HEK293 (cell line): Measurements from ENCODE around the gene INPP5A.

Experiments
- CTCF ChIA-PET: fragments of 350-600 bp; formaldehyde crosslinking; extraction: SDS; loops from one replicate; lab custom pipeline; 2021; ENCODE audit warnings: antibody characterized with exemption; lab: Yijun Ruan, JAX
- POLR2A ChIA-PET: fragments of 300-600 bp; formaldehyde crosslinking; extraction: SDS; loops from one replicate; lab custom pipeline; 2020; ENCODE audit warnings: antibody characterized with exemption, inconsistent platforms; lab: Yijun Ruan, JAX
- H3K27ac ChIP-seq: fragments of 200-500 bp; sonication (Bioruptor generic); 2 replicates; pipeline ENCODE4 v1.5.1; 2014; ENCODE audit warnings: low read depth, low read length, control low read depth, inconsistent platforms; ENCODE audit errors: extremely low read depth
- H3K36me3 ChIP-seq, 2 experiments: fragments of 200-500 bp in 1 of 2; sonication (Bioruptor generic) in 1 of 2; 1 replicate in 1 of 2; 2 replicates in 1 of 2; pipeline ENCODE4 v1.5.1; 2014 to 2017; ENCODE audit warnings: inconsistent platforms in 2 of 2, low read length in 2 of 2; ENCODE audit not compliant: control insufficient read depth in 2 of 2, insufficient read depth in 1 of 2
- H3K4me1 ChIP-seq: fragments of 200-500 bp; sonication (Bioruptor generic); 2 replicates; pipeline ENCODE4 v1.5.1; 2014; ENCODE audit warnings: mild to moderate bottlenecking, low read length, inconsistent platforms; ENCODE audit not compliant: control insufficient read depth, insufficient read depth
- H3K4me3 ChIP-seq: 2 replicates; pipeline ENCODE4 v1.5.1; 2011; ENCODE audit warnings: low read depth, mild to moderate bottlenecking, control low read depth, low read length, moderate library complexity
- H3K9me3 ChIP-seq: fragments of 200-500 bp; sonication (Bioruptor generic); 2 replicates; pipeline ENCODE4 v1.5.1; 2014; ENCODE audit warnings: low read depth, low read length, inconsistent platforms; ENCODE audit not compliant: control insufficient read depth, insufficient read depth
- EGR2 ChIP-seq: fragments of 450-650 bp; formaldehyde crosslinking; IDR thresholded peaks from 2 replicates; pipeline ENCODE4 v1.5.1; 2016; ENCODE audit warnings: low read depth, missing biosample characterization, missing genetic modification characterization
- HIC1 ChIP-seq: fragments of 450-650 bp; formaldehyde crosslinking; IDR thresholded peaks from 2 replicates; pipeline ENCODE4 v1.5.1; 2016; ENCODE audit warnings: missing biosample characterization, missing genetic modification characterization
- HOXD13 ChIP-seq: sonication (generic); formaldehyde crosslinking; IDR thresholded peaks from 2 replicates; pipeline ENCODE4 v1.8.0; 2022; ENCODE audit warnings: missing genetic modification reagents, borderline replicate concordance
- KLF10 ChIP-seq: fragments of 450-650 bp; IDR thresholded peaks from 2 replicates; pipeline ENCODE4 v1.5.1; 2018; ENCODE audit warnings: missing biosample characterization, mild to moderate bottlenecking, missing genetic modification characterization
- MZF1 ChIP-seq: fragments of 450-650 bp; formaldehyde crosslinking; IDR thresholded peaks from 2 replicates; pipeline ENCODE4 v1.5.1; 2017; ENCODE audit warnings: missing biosample characterization, missing genetic modification characterization, borderline replicate concordance
- OVOL3 ChIP-seq: fragments of 450-650 bp; formaldehyde crosslinking; IDR thresholded peaks from 2 replicates; pipeline ENCODE4 v1.5.1; 2016; ENCODE audit warnings: missing biosample characterization, missing genetic modification characterization
- SETDB1 ChIP-seq: IDR thresholded peaks from one replicate; pipeline ENCODE4 v1.6.1; 2017; ENCODE audit warnings: mild to moderate bottlenecking, low read length, moderate library complexity, mixed read lengths; ENCODE audit not compliant: insufficient read length
- SP2 ChIP-seq: fragments of 450-650 bp; formaldehyde crosslinking; IDR thresholded peaks from 2 replicates; pipeline ENCODE4 v1.5.1; 2016; ENCODE audit warnings: missing biosample characterization, missing genetic modification characterization
- TCF7L2 ChIP-seq: IDR thresholded peaks from 2 replicates; pipeline ENCODE4 v1.6.1; 2011; ENCODE audit warnings: low read depth, mild to moderate bottlenecking, inconsistent platforms, low read length, moderate library complexity, borderline replicate concordance
- TRIM28 ChIP-seq: IDR thresholded peaks from 2 replicates; pipeline ENCODE4 v1.6.1; 2011; ENCODE audit warnings: low read length, control low read depth, borderline replicate concordance
- ZNF112 ChIP-seq: fragments of 450-650 bp; formaldehyde crosslinking; IDR thresholded peaks from 2 replicates; pipeline ENCODE4 v1.5.0; 2017; ENCODE audit warnings: missing biosample characterization, missing genetic modification characterization
- ZNF157 ChIP-seq: fragments of 450-650 bp; formaldehyde crosslinking; IDR thresholded peaks from 2 replicates; pipeline ENCODE4 v1.5.1; 2016; ENCODE audit warnings: missing biosample characterization, missing genetic modification characterization
- ZNF169 ChIP-seq: fragments of 450-650 bp; formaldehyde crosslinking; IDR thresholded peaks from 2 replicates; pipeline ENCODE4 v1.5.1; 2016; ENCODE audit warnings: missing biosample characterization, missing genetic modification characterization
- ZNF202 ChIP-seq: fragments of 450-650 bp; formaldehyde crosslinking; IDR thresholded peaks from 2 replicates; pipeline ENCODE4 v1.5.1; 2016; ENCODE audit warnings: missing biosample characterization, missing genetic modification characterization, borderline replicate concordance
- ZNF292 ChIP-seq: fragments of 450-650 bp; formaldehyde crosslinking; IDR thresholded peaks from 2 replicates; pipeline ENCODE4 v1.5.1; 2016; ENCODE audit warnings: low read depth, missing biosample characterization, missing genetic modification characterization, borderline replicate concordance
- ZNF366 ChIP-seq: fragments of 450-650 bp; formaldehyde crosslinking; conservative IDR thresholded peaks from 2 replicates; pipeline ENCODE4 v1.5.1; 2016; ENCODE audit warnings: missing biosample characterization, missing genetic modification characterization
- ZNF394 ChIP-seq: fragments of 450-650 bp; formaldehyde crosslinking; IDR thresholded peaks from 2 replicates; pipeline ENCODE4 v1.5.1; 2016; ENCODE audit warnings: missing biosample characterization, missing genetic modification characterization, mild to moderate bottlenecking, moderate library complexity, borderline replicate concordance
- ZNF488 ChIP-seq: fragments of 450-650 bp; formaldehyde crosslinking; IDR thresholded peaks from 2 replicates; pipeline ENCODE4 v1.5.1; 2016; ENCODE audit warnings: missing biosample characterization, missing genetic modification characterization
- ZNF645 ChIP-seq: fragments of 450-650 bp; formaldehyde crosslinking; IDR thresholded peaks from 2 replicates; pipeline ENCODE4; 2016; ENCODE audit warnings: missing biosample characterization, missing genetic modification characterization
- ZNF664 ChIP-seq: fragments of 450-650 bp; formaldehyde crosslinking; IDR thresholded peaks from 2 replicates; pipeline ENCODE4 v1.5.1; 2016; ENCODE audit warnings: missing biosample characterization, missing genetic modification characterization
- ZNF701 ChIP-seq: fragments of 450-650 bp; formaldehyde crosslinking; IDR thresholded peaks from 2 replicates; pipeline ENCODE4 v1.5.1; 2016; ENCODE audit warnings: missing biosample characterization, missing genetic modification characterization
- ZNF707 ChIP-seq: fragments of 450-650 bp; formaldehyde crosslinking; IDR thresholded peaks from 2 replicates; pipeline ENCODE4 v1.5.1; 2016; ENCODE audit warnings: missing biosample characterization, missing genetic modification characterization
- ZNF837 ChIP-seq: fragments of 450-650 bp; formaldehyde crosslinking; IDR thresholded peaks from 2 replicates; pipeline ENCODE4 v1.5.1; 2016; ENCODE audit warnings: missing biosample characterization, missing genetic modification characterization
- ZXDB ChIP-seq: fragments of 450-650 bp; formaldehyde crosslinking; IDR thresholded peaks from 2 replicates; pipeline ENCODE4 v1.5.1; 2016; ENCODE audit warnings: missing biosample characterization, missing genetic modification characterization
- TF ChIP-seq, protein P1 (sequence below): fragments of 450-650 bp; formaldehyde crosslinking; IDR thresholded peaks from 2 replicates; pipeline ENCODE4 v1.5.1; 2017; ENCODE audit warnings: missing biosample characterization, missing genetic modification characterization
- TF ChIP-seq, protein P2 (sequence below): fragments of 450-650 bp; formaldehyde crosslinking; IDR thresholded peaks from 2 replicates; pipeline ENCODE4 v1.5.1; 2016; ENCODE audit warnings: missing biosample characterization, missing genetic modification characterization

Gene INPP5A

DNA sequence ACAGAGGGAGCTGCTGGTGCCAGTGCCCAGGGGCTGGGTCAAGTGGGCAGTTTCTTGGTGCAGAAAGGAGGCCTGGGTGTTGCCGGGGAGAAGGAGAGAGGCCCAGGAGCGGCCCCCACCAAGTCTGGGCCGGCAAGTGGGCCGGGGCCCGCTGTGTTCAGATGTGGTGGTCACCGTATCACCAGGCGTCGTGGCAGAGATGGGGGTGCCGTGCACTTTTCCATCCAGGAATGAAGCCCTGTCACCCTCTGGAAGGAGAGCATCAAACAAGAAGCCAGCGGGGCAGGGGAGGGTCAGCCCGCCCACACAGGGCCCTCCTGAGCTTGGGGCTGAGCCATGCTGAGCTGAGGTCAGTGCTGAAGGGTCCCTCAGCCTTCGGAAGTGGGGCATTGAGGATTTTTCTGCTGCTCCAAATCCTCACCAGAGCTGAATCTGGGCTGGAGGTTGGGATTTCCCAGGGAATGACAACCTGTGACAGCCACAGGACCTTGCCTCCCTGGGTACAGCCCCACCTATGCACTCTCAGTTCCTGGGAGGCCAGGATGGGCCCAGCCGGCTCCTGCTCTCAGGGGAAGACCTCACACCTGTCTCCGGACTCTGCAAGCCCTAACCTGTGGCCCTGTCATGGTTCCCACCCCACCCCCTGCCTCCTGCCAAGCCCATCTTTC, 27.9 kb upstream of the INPP5A start (continued):
- TF ChIP-seq ZNF645 (tag by site-specific recombination) (no peak), ZNF202 (no peak)
- TF ChIP-seq, protein P1, sequence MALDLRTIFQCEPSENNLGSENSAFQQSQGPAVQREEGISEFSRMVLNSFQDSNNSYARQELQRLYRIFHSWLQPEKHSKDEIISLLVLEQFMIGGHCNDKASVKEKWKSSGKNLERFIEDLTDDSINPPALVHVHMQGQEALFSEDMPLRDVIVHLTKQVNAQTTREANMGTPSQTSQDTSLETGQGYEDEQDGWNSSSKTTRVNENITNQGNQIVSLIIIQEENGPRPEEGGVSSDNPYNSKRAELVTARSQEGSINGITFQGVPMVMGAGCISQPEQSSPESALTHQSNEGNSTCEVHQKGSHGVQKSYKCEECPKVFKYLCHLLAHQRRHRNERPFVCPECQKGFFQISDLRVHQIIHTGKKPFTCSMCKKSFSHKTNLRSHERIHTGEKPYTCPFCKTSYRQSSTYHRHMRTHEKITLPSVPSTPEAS (tag by site-specific recombination): no peak

GRCh38 chr10:132510174-132510611, 27.4 kb upstream of the INPP5A start:
- no peaks in the 10 kb centered on the region for H3K9me3 ChIP-seq
- ChIA-PET POLR2A (no interaction called here), CTCF (interaction anchor here (0.7 kb wide), 1 partner anchor 600 kb away, joined by 3 read pairs; no protein-coding TSS in a partner anchor)
- no peaks in the 10 kb centered on the region; a peak in 1 of 3 replicates for H3K36me3 ChIP-seq
- TF ChIP-seq ZNF112 (no peak), HOXD13 (CRISPR knock-in tag) (no peak), TCF7L2 (no peak), ZNF707 (tag by site-specific recombination) (no peak), SETDB1 (no peak), ZNF169 (tag by site-specific recombination) (no peak), EGR2 (no peak), KLF10 (tag by site-specific recombination) (no peak), OVOL3 (tag by site-specific recombination) (no peak), SP2 (no peak)
- TF ChIP-seq, protein P2, sequence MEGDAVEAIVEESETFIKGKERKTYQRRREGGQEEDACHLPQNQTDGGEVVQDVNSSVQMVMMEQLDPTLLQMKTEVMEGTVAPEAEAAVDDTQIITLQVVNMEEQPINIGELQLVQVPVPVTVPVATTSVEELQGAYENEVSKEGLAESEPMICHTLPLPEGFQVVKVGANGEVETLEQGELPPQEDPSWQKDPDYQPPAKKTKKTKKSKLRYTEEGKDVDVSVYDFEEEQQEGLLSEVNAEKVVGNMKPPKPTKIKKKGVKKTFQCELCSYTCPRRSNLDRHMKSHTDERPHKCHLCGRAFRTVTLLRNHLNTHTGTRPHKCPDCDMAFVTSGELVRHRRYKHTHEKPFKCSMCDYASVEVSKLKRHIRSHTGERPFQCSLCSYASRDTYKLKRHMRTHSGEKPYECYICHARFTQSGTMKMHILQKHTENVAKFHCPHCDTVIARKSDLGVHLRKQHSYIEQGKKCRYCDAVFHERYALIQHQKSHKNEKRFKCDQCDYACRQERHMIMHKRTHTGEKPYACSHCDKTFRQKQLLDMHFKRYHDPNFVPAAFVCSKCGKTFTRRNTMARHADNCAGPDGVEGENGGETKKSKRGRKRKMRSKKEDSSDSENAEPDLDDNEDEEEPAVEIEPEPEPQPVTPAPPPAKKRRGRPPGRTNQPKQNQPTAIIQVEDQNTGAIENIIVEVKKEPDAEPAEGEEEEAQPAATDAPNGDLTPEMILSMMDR (tag by site-specific recombination): no peak
- H3K4me1 ChIP-seq: no peaks in the 10 kb centered on the region
- no peak overlapping the region for H3K4me3 ChIP-seq
- H3K27ac ChIP-seq: no peak overlapping the region

DNA sequence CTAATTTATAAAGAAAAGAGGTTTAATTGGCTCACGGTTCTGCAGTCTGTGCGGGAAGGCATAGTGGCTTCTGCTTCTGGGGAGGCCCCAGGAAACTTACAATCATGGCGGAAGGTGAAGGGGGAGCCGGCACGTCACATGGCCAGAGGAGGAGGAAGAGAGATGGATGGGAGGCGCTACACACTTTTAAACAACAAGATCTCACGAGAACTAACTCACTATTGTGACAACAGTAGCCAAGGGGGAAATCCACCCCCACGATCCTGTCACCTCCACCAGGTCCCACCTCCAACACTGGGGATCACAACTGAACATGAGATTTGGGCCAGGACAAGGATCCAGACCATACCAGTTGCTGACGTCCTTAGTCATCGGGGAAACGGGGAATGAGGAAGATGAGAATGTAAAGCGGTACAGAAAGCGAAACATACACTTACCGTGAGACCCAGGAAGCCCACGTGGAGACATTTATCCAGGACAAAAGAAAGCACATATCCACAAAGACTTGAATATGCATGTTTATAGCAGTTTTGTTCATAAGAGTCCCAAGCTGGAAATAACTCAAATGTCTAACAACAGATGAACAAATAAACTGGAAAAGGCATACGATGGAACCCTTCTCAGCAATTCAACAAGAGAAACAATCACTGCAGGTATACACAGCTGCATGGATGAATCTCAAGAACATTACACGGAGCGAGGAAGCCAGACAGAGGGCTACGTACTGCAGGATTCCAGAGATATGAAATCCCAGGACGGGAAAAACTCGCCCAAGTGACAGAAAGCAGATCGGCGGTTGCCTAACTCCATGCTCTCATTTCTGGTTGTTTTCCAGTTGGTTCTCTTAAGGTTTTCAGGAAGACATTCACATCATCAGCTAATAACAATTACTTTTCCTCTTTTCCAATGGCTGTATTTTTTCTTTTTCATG, 26.2 kb upstream of the INPP5A start:
- Histone ChIP-seq H3K4me3 (no peak overlapping the region), H3K4me1 (peaks cover under 1% of the 10 kb centered on the region; the same call in 1 of the 2 replicates), H3K27ac (no peak overlapping the region), H3K9me3 (no peaks in the 10 kb centered on the region), H3K36me3 (no peaks in the 10 kb centered on the region; a peak in 1 of 3 replicates)
- ChIA-PET POLR2A (no interaction called here), CTCF (interaction anchor here (1.1 kb wide), 1 partner anchor 52 kb away, joined by 3 read pairs; no protein-coding TSS in a partner anchor)
- TF ChIP-seq TRIM28: no peak
- TF ChIP-seq ZNF837 (tag by site-specific recombination): no peak
- TF ChIP-seq ZNF366 (tag by site-specific recombination): no peak
- TF ChIP-seq ZNF157 (tag by site-specific recombination): no peak
- TF ChIP-seq ZNF394 (tag by site-specific recombination): no peak
- TF ChIP-seq ZNF488 (tag by site-specific recombination): no peak
- no peak for TF ChIP-seq ZNF664 (tag by site-specific recombination)
- TF ChIP-seq MZF1: no peak
- TF ChIP-seq ZNF701 (tag by site-specific recombination): no peak
- TF ChIP-seq HIC1 (tag by site-specific recombination): no peak
- TF ChIP-seq ZXDB (tag by site-specific recombination): no peak
- TF ChIP-seq ZNF292 (tag by site-specific recombination): no peak
